Posterior vena cava (tissue), 2 donors: ENCODE data around the gene RETSAT. TPM values are rescaled to one million over a fixed set of nuclear protein-coding genes. Genes with fewer than 3 reads are reported as not detected.
"Not testable (repeated sequence)": the region's sequence is repeated elsewhere in the genome, so short reads cannot be mapped to it uniquely, and the experiment has no call there.

Source experiments
- DNase-seq: peaks from one replicate; pipeline ENCODE4 v3.0.0-alpha.2; 2020; ENCODE audit warnings: low spot score
- intact Hi-C, 2 donors: fragments of 100-400 bp; cut with DNase I; formaldehyde crosslinking; loops; one replicate each; pipeline versions ENCODE4 v1.14.1 to v1.14.2; 2022 to 2023
- total RNA-seq, 2 donors: library from RNA; stranded (reverse); fragmentation: NEBNext Ultra II Directional; extraction: Animal tissue kit (Norgen Biotek cat#: 25700); gene quantifications; one replicate each; pipeline ENCODE4 v1.2.1, GENCODE V29; 2021
- donor health status: DM: yes; HTN: yes; CAD: no.
- donor health status: DM: yes; HTN: yes; CAD: no.

Gene RETSAT
- total RNA-seq, 2 donors from 2014 or later = 29.2 TPM

DNA sequence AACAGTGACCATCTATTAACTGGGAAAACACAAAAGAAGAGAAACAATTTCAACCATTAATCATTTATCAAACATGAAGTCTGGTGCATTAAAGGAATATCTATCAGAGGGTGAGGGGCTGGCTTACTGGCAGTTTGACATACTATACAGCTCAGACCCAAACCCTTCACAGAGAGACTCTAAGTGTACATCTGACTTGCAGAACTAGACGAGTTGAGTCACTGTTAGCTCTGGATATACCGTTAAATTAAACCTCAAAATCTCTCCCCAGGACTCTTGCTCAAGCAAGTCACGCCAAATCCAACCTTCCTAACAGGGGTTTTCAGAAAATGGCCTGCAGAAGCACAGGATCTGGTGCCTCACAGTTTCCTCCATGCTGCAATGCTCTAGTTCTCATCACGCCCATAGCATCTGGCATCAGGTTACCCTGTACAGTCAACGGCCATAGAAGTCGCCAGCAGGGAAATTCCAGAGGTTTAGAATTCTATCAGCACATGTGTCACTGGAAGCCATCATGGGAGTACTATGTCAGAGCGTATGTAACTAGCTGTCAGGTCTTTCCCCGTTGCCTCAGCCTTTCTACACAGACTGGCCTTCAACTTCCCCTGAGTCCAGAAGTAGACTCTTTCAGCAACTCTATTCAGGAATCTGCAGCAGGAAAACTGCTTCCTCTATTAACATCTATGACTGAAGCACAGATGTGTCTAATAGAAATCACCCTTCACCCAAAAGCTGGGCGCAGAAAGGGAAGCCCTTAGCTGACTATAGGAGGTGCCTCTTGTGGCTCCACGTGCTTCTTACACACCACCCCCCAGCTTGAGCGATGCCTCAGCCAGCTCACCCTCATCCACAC, 35.9 kb downstream of the RETSAT start:
- intact Hi-C loops = no loop called here
- no peak for DNase-seq

DNA sequence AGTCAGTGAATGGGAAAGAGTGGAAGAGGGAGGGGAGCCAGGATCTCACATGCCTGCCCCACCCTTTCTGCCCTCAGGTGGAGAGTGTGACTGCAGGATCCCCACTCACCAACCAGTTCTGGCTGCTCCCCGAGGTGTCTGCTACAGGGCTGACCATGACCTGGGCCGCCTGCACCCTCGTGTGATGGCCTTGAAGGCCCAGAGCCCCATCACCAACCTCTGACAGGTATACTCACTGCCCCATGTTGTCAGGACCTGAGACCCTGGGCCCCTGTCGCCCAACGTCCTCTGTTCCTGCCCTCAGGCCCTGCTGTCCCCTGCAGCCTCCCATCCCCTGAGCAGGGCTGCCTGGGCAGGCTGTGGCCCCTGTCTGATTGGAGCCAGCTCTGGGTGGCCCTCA, 38.4 kb downstream of the RETSAT start:
- intact Hi-C loops, DNase-seq: not testable (repeated sequence)

DNA sequence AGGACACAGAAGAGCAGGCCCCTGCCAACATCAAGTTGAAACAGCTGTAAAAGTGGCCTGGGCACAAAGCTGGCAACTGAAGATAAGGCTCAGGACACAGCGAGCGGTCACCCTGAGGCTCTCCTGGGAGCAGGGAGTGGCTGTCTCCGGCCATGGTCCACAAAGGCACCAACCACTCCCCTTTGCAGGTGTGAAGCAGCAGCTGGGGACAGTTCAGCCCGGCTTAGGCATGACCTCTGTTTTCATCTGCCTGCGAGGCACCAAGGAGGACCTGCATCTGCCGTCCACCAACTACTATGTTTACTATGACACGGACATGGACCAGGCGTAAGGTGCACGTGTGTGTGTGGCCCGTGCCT, 39.5 kb downstream of the RETSAT start:
- DNase-seq = no peak

DNA sequence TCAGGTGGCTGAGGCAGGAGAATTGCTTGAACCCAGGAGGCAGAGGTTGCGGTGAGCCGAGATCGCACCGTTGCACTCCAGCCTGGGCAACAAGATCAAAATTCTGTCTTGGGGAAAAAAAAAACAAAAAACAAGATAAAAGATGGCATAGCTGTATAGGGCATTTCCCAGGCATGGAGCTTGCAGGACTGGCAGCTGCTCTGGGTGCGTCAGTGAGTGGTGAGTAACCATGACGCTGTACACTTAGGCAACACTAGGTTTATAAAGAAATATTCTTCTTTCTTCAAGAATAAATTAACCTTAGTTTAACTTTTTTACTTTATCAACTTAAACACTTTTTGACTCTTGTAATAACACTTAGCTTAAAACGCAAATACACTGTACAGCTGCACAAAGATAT, 41.9 kb downstream of the RETSAT start:
- intact Hi-C loops = no loop called here
- no peak for DNase-seq

More for the DNA sequence above, 39.5 kb downstream of the RETSAT start:
- intact Hi-C loops = no loop called here

DNA sequence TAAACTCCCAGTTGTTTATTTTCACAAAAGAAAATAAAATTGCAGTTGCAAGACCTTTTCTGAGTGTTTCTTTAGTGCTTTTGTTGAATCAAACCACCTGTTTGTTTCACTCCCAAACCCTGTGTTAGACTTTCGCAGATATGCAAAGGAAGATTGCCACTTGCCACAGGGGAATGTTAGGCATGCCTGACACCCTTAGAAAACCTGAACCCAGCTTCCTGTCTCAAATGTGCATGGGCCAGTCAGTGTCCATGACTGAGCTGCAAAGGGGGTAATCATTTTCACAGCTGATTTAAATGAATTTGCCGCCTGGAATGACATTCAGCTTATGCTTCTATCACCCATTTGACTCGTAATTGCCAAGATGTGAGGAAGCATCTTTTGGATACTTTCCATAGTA, 44.0 kb downstream of the RETSAT start:
- DNase-seq = no peak
- intact Hi-C loops = no loop called here

DNA sequence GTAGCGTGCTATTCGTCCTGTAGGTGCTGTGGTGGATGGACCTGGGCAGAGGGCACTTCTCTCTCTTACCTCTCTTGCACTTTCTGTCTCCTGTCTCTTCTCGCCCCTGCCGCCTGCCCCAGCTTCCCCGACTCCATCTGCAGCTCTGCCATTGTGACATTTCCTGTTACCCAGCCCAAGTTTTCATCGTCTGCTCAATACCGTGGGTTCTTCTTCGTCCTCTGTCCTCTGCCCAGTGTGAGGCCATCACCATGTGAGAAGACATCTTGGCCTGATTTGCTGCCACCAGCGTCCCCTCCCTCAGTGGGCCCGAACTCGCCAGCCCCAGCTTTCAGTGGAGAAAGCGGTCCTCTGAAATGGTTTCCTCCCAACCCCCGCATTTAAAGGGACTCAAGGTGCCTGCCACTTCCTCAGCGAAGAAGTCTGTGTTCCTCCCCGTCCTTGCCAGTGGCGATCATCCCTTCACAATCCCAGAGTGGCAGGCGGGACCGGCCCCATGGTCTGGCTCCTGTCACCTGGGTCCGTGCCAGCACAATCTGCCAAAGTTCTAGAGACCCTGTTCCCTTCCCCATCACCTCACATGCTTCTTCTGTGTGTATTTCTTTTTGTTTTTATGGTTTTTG, 44.5 kb downstream of the RETSAT start:
- intact Hi-C loops = no loop called here
- no peak for DNase-seq

DNA sequence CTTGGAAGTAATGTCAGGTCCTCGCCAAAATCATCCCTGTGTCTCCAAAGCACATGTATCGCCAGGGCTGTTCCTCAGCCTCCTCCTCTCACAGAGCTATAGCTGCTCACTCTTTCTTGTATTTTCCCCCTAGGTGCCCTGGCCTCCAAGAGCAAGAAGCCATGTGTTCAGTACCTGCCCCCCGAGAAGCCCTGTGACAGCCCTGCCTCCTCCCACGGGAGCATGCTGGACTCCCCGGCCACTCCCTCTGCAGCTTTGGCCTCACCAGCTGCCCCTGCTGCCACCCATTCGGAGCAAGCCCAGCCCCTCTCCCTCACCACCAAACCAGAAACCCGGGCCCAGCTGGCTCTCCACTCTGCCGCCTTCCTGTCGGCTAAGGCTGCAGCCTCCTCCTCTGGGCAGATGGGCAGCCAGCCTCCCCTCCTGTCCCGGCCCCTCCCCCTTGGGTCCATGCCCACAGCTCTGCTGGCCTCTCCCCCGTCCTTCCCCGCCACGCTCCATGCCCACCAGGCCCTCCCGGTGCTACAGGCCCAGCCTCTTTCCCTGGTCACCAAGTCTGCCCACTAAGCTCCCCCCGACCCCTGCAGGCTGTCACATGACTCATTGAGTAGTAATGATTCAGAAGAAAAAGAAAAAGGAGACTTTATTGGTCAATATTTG, 45.3 kb downstream of the RETSAT start:
- intact Hi-C loops = no loop called here

DNA sequence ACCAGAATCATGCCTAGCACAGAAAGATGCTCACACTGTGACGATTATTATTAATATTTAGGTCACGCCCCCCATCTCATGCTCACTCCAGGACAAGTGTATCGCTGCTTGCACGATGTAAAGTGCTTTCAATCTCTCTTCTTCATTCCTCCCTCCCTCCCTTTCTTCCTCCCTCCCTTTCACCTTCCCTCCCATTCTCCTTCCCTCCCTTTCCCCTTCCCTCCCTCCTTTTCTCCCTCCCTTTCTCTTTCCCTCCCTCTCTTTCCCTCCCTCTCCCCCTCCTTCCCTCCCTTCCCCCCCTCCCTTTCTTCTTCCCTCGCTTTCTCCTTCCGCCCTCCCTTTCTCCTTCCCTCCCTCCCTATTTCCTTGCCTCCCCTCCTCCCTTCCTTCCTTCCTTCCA, 46.1 kb downstream of the RETSAT start:
- DNase-seq = no peak
- intact Hi-C loops = no loop called here

More for the DNA sequence above, 45.3 kb downstream of the RETSAT start:
- peak; percentile 89 for DNase-seq

DNA sequence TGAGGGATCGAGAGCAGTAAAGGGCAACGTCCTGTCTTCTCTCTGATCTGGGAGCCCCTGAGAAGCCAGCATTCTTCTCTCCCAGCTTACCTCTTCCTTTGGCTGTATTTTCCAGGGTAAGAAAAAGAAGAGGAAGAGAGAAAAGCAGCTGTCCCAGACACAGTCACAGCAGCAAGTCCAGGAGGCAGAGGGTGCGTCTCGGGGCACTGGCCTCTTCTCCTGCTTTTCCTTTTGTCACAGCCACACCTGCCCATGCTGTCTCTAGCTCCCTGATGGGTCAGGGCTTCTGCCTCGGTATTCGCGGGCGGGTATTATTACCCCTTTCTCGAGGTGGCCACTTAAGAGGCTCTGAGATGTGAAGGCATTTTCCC, 46.8 kb downstream of the RETSAT start:
- DNase-seq = no peak
- intact Hi-C loops = no loop called here

DNA sequence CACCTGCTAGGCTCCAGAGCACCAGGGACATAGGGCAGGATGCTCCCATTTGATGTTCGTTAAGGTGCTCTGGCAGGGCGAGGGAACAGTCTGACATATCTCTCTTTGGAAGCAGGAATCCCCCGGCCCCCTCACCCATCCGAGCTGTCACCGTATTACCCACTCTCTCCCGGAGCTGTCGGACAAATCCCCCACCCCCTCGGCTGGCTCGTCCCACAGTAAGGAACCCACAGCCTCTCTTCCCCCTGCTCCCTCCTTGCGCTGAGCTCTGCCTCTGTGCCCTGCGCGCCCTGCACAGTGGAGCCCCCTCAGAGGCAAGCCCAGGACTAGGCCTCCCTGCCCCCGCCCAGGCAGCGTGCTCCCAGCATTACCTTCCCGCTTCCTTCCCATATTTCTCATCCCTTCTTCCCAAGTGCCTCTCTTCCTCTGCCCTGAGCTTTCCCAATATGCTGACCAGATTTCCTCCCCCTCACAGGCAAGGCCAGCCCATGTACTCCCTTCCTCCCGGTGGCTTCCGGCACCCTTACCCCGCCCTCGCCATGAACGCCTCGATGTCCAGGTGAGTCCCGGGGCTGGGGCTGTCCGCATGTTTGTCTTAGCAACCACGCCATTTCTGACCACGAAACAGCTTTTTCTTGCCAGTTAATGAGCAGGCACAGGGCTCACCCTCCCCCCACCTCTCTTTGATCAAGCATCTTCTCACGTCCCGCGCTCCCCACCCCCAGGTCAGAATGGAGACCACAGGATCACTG, 50.4 kb downstream of the RETSAT start:
- intact Hi-C loops = loop anchor here (5.0 kb wide), 1 partner anchor 237 kb away; no protein-coding TSS in a partner anchor
- DNase-seq = no peak

DNA sequence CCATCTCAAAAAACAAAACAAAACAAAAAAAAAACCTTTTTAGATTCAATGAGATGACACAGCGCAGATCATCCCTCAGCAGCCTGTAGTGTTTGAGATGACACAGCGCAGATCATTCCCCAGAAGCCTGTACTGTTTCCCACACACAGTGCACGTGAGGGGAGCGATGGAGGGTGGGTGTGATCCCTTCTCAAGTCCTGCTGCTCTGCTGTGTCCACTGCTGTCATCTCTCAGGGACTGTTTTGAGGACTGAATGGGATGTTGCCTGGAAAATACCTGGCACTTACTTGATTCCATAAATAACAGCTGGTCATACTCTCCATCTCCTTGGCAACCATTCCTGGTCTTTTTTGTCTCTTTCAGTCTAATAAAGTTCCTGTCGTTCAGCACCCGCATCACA, 52.2 kb downstream of the RETSAT start:
- DNase-seq = no peak
- intact Hi-C loops = loop anchor here (5.0 kb wide), 1 partner anchor 235 kb away; no protein-coding TSS in a partner anchor

Other genes starting within 250 kb of the RETSAT start
- gene TCF7L1, start 221.1 kb downstream of the RETSAT start, total RNA-seq = 10 to 100 TPM; 23.1 to 25.9 TPM
- gene TGOLN2, start 26.5 kb downstream of the RETSAT start, total RNA-seq = 100 to 1,000 TPM in 1 of 2 donors, 10 to 100 TPM in 1; 87.2 to 107 TPM
- gene ELMOD3, start 241 bp upstream of the RETSAT start, total RNA-seq = 10 to 100 TPM; 11.2 to 13.1 TPM
- 10 to 100 TPM; 56.6 to 72.1 TPM for gene CAPG, start 55.8 kb upstream of the RETSAT start, total RNA-seq
- not detected for gene SH2D6, start 64.2 kb upstream of the RETSAT start, total RNA-seq
- 100 to 1,000 TPM; 233 to 277 TPM for gene MAT2A, start 184.6 kb upstream of the RETSAT start, total RNA-seq
- gene GGCX, start 207.0 kb upstream of the RETSAT start, total RNA-seq = 10 to 100 TPM; 26.3 to 31.2 TPM
- gene VAMP8, start 223.1 kb upstream of the RETSAT start, total RNA-seq = 10 to 100 TPM; 29.7 to 54.9 TPM
- 10 to 100 TPM; 79.9 to 96.2 TPM for gene VAMP5, start 229.9 kb upstream of the RETSAT start, total RNA-seq
- 10 to 100 TPM; 88.3 to 99.2 TPM for gene RNF181, start 241.2 kb upstream of the RETSAT start, total RNA-seq
- gene TMEM150A, start 248.2 kb upstream of the RETSAT start, total RNA-seq = 10 to 100 TPM; 18.3 to 18.5 TPM